ENCODE measurements around the gene MR1.

The MR1 gene

DNA sequence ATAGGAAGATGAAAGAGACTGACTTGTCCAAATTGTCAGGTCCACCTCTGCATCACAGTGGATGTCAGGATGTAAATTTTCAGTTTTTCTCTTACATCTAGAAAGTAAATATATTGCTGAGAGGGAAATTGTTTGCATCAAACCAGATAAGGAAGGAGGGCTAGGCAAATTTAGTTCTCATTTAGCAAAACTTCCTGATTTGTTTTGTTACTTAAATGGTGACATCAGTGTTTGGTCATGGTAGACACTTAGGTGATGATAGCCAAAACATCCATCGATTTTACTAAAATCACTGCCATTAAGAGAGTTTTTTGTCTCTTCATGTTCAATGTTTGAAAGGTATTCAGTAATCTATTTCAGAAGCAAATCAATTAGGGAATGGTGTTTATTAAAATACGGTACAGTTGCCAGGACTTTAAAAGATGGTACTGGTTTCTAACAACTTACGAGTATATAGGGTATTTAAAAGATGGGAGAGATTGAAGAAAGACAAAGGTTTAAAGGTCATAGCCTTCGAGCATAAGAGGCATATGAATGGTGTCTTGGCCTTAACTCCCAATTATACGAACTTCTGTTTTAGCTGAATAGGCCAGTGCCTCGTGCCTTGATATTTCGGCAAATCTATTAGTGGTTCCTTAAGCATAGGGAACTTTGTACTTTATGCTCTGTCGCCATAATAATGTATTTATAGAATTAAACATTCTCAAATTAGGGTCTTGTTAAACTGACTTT is 57.7 kb downstream of the MR1 start:
- DNase-seq (ENCODE audit: low read depth): no peak

DNA sequence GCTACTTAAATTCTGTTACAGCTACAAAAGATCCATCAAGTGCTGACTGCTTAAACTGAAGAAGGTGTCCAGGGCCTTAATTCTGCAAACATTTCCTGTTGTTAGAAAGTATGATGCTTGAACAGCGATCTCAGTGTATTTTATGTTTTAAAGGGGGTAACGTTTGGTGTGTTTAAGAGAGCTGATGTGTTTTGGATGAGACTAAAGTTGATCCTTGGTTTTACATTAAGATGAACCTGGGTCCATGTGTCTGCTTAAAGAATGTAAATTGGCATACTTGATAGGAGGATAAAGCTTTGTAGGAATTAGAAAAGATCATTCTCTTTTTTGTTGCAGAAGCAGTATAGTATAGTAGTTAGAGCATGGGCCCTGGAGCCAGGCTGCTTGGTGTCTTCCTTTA is 58.3 kb downstream of the MR1 start:
- DNase-seq (ENCODE audit: low read depth): no peak

DNA sequence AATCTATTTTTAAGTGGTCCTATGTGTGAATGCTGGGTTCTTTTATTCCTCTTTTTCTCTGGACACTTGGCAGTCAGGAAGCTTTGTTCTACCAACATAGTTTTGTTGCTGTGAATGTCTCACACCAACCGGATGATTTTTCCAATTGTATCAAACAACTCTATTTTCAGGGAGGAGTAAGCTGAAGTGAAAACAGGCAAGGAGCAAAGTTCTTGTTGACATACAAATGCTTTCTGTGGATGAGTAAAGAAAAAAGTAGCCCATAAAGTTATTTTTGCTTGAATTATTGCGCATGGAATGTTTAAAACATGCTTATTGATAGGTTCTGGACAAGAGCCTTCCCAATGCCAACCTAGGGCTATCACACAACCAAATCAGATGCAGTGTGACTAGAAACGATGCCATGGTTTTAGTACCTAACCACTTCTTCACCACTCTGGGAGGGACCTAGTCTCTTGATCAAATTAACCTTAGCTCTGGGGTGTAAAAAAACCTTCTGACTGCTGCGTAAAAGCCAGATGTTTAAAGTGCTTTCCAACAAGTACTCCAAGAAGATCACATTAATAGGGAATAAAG is 59.2 kb downstream of the MR1 start:
- no peak for DNase-seq (ENCODE audit: low read depth)

DNA sequence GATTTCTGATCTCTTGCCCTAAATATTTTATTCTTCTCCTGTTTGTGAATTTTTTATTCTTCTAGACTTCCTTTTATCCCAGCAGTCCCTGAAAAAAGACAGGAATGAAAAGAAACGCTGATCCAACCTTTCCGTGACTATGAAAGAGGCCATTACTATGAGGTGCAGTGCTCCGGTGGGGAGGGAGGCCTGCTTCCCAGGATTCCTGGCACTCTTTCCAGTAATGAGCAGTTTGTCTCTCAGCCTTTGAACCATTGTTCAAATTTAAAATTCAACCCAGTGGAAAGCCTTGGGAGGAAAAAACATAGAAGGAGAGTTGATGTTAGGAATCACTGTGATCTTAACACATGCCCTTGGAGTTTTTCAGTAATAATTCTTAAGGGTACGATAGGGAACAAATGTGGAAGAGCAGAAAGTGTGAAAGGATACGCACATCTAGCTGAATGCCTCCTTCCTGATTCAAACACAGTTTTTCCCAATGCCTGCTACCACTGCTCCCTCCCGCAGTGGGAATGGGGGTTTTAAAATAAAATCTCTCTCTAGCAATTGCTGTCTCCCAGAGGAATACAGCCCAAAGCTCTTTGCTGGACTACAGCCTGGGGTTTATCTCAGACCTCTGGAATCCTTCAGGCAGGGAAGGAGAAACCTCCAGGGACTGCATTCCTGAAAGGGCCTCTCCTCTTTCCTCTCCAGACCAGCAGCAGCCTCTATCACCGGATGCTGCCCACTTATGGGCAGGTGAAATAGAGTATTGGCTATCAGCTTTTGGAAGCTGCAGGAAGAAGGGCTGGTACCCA is 60.8 kb downstream of the MR1 start:
- DNase-seq (ENCODE audit: low read depth): no peak

DNA sequence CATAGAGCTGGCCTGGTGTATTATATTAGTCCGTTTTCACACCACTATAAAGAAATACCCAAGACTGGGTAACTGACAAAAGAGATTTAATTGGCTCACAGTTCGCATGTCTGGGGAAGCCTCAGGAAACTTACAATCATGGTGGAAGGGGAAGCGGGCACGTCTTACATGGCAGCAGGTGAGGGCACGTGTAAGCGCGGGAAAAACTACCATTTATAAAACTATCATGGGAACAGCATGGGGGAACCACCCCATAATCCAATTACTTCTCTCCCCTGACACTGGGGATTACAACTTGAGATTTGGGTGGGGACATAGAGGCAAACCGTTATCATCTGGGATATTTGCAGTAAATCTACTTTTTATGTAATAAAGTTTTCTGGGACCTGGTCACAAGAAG is 61.5 kb downstream of the MR1 start:
- no peak for DNase-seq (ENCODE audit: low read depth)

DNA sequence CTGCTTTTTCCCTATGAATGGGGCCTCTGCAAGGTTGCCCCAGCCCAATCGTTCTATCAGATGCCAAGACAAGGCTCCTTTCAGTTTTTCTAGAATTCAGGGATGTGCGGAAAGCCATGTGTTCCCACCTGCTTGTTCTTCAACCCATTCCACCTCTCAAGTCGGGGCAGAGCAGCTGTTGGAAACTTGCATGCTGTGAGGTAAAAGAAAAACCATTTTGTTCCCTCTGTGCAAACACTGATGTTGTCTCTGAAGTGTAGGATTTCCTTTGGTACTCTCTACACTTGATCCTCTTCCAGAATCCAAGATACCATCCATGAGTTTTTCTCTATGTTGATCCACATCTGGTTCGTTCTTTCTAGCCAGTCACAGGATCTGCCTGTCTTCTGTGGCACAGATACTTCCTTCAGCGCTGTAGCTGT is 62.0 kb downstream of the MR1 start:
- no peak for DNase-seq (ENCODE audit: low read depth)

DNA sequence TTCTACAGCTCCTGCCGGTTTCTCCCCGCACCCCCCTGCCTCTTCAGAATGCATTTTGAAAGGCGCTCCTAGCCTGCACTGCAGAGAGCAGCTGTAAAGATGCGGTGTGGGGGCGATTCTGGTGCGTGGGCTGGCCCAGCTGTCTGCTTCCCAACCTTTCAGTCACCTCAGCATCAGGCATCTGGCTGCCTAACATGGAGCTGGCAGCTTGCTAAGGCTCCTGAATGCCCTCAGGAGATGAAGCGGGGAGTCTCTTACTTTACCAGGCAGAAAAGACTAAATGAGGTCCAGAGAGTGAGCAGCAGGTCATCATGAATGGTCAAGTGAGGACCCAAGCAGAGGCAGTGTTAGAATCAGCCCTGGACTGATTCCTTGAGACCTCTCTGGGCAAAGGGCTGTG is 63.5 kb downstream of the MR1 start:
- no peak for DNase-seq (ENCODE audit: low read depth)

DNA sequence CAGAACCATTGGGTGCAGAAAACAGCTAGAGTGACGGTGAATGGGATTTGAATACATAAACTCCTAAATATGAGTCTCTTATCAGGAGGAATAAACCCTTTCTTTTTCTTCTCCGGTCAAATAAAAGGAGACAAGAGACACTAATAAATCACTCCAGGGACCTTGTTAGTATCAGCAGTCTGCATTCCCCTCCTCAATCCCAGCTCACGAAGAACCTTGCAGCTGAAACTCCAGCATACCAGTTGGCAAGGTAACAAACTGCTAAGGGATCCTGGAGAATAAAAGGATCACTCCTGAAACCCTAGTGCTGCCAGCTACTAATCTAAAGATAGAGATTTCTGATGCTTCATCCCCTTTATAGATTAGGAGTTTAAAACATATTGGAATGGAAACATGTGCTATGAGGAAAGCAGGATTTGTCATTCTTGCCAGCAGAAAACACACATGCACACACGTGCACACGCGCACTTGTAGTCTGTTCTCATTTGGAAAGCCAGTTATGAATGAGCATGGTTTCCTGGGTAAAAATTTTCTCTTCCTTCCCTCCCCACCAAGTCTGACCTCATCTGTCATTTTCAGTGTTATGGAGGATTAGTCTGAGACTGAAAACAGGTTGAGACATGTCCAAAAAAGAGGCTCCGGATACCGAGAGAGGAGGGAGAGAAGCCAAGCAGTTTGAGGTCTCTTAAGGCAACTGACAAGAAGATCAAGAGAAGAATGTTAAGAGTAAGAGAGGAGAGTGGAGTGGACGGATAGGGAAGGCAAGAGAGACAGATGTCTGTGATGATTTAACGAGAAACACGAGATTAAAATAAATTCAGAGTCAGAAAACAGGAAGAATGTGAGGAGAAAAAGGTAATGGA is 65.6 kb downstream of the MR1 start:
- no peak for DNase-seq (ENCODE audit: low read depth)

DNA sequence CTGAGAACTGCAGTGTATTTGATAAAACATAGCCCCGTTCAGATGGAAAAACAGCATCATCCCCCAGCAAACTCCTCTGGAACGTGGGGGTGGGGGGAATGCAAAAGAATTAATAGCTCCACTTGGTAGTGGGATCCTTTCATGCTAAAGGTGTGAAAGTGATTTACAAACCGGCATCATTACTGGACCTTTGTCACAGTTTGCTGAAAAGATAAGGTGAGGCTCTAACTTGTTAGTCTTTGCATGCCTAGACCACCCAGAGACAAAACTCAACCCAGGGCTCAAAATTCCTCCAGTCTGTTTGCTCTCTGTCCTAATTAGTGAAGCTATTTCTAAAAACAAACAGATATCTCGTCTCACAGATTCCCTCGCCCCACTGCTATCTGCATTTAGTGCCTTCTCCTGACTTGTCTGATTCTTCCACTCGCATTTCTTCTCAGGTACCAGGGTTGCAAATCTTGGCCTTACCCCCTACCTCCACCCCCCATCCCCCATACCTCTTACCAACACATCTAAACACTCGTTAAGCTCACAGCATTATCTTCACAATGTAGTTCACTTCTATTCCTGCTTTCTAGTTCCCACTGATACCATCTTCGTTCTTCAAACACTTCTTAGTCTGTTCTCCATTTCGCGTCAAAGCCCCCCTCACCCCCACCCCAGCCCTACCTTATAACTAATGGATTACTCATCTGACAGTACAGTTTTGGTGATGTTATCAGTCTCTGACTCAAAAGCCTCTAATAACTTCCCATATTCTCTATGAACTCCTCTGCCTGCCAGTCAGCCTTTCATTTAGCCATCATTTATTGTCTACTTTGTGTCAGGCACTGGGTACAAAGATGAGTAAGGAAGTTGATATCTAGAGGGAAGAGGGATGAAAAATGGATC is 66.5 kb downstream of the MR1 start:
- DNase-seq (ENCODE audit: low read depth): no peak

DNA sequence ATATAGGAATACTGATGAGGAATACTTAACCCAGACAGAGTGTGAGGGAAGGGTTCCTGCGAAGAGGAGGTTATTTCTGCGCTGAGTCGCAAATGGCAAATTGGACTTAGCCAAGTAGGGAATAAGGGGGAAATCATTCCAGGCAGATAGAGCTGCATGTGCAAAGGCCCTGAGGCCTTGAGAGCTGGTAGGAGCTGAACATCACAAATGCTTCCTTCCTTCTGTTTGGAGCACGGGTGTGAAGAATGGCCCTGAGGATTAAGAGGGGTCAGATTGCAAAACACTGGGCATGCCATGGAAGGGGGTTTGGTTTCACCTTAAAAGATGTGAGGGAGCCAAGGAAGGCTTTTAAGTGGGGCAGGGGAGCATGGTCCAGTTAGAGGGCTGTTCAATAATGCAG is 67.2 kb downstream of the MR1 start:
- DNase-seq (ENCODE audit: low read depth): no peak

DNA sequence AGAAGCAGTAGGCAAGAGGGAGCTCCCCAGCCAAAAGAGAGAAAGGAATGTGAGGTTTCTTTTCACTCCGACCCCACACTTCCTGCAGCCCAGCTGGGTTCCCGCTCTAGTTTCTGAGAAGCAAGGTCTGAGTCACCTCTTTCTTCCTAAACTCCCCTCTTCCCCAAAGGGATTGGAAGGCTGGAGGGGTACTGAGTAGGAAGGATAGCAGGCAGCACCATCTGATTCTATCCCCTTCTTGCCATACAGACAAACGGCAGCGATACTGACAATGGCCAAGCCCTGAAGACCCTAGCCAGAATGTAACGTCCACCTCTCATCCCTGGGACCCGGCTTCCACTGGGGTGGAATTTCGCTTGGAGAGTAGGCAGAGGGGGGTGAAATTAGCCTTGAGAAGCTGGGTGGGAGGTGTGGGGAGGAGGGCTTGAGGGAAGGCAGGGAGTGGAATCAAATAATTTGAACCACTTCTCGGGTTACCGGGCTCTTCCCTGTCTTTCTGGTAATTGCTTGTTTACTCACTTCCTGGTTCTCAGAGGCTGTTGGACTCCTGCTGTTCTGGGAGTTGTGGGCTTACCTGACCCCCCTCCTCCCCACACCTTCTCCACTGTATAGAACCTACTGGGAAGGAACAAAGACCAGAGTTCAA is 67.9 kb downstream of the MR1 start:
- no peak for DNase-seq (ENCODE audit: low read depth)

DNA sequence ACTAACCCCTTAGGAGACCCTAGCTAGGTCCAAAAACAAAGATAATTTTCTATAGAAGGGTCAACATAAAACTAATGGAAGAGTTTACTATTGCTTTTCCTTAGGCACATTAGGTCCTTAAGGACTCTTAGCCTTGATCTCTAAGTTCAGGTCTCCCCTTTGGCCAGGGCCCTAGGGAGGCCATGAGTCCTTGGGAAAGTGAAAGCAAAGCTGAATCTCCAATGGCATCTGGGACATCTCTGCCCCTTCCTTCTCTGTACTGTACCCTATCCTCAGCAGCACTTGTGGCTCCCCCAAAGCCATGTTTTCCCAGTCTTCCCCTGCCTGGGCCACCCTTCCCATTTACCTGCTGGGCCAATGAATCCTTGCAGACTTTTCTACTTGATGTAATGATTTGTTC is 69.1 kb downstream of the MR1 start:
- DNase-seq (ENCODE audit: low read depth): no peak

DNA sequence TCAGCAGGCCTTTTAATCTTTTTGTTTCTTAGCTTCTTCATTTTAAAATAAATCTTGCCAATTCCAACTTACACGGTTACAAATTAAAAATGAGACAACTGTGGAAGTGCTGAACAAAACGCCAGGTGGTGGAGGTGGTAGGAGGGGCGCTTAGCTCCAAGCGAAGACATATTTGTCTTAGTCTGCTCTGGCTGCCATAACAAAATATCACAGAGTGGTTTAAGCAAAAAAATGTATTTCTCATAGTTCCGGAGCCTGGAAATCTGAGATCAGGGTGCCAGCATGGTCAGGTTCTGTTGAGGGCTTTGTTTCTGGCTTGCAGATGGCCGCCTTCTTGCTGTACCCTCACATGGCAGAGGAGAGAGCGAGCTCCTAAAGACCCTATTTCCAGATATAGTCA is 69.6 kb downstream of the MR1 start:
- DNase-seq (ENCODE audit: low read depth): no peak

DNA sequence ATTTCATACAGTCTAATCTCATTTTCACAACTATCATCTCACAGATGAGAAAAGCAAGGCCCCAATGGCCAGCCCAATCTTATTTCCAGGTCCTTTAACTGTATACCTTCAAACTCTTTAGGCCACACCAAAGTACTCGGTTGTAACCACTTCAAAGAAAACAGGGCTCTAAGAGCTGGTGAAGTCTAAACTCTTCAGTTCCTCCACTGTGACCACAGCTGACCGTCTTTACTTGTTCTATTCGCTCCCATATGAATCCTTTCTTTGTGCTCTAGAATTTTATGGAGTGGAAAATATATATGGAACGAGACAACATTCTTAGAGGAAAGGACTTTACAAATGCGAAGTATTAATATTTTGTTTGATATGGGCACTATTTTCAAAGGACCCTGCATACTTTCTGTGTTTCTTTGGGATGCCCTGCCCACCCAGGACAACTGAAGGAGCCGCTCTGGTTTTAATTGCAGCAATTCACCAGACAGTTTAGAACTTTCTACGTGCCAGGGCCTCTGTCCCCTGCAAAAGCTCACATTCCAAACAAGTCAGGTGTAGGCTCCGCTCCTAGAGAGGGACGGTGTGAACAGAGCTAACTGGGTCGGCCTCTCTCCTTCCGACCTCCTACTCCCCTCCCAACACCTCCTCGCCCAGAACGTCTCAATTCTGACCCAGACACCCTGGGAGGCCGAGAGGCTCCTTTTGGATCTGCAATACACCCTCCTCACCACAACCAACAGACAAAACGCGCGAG is 70.4 kb downstream of the MR1 start:
- no peak for DNase-seq (ENCODE audit: low read depth)

DNA sequence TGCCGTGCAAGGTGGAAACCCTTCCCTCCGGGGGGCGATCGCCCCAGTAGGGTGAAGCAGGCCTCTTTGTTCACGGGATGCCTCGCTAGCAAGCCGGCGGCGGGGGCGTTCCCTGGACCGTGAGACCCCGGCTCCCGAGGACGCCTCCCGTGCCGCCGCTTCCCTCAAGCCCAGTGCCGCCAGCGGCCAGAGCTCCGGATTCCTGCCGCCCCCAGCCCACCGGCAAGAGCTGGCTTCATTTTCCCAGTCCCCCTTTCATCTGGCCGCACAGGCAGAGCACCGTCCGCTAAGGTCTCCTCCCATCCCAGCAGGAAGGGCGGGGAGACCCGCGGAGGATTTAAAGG is 71.0 kb downstream of the MR1 start:
- DNase-seq (ENCODE audit: low read depth): peak; percentile 31

DNA sequence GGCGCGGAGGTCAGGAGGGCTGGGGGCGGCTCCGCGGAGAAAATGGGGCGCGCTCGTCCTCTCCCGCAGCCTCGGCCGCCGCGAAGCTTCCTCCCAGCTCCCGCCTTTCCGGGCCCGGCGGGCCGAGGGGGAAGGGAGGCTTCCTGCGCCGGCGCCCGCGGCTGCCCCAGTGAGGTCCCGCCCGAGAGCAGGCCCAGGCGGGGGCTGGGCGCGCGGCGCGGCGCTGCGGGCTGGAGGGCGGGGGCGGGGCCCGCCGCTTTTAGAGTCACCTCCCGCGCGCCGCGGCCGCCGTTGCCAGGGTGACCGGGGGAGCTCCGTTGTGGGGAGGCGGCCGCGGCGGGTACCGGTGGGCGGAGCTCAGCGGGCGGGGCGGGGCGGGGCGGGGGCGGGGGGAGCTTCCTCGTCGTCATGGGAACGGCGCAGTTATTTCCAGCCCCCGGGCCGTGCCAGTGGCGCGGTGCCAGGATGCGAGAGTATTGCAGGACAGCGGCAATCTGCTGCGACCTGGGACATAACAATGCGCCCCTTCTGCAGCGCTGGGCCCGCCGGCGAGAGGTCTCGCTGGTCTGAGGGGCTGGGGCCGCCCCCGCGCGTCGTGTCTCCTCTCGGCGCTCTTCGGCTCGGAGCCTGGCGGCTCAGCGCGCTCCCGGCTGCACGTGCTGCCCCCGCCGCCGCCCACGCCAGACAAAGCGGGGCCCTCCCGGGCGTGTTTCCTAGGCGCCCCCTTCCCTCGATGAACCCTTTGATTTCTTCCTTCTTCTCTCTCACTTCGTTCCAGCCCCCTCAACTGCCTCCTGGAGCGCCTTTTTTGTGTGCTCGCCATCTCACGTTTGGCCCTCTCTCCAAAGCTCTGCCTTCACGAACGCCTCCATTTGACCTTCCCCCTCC is 71.6 kb downstream of the MR1 start:
- DNase-seq (ENCODE audit: low read depth): peak; percentile 92

DNA sequence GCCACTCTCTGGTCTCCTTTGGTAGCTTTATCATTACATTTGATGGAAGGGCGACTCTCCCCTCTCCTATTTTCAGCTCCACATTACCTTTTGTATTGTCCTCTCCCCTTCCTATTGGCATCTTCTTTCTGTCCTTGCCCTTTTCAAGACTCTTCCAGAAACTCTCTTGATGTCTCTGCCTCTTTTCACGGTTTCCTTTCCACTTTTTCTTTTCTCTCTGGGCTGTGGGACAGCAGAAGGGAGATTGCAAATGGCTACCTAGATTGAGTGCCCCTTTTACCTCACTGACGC is 72.2 kb downstream of the MR1 start:
- DNase-seq (ENCODE audit: low read depth): no peak

DNA sequence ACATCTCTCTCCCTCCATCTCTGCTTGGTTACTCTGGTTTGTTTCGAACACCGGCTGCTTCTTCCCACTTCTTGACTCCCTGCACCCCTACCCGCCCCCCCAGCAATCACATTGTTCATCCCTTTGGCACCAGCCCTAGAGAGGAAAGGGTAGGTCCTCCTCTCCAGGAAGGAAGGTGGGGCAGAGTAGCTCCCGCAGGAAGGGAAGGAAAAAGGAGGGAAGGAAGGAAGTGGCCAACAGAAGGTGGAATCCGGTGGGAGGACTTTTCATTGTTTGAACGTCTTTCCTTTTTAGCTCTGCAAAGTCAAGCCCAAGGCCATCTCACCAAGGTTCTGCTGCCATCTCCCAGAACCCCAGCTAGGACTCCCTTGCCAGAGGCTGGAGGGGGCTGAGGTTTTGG is 72.7 kb downstream of the MR1 start:
- no peak for DNase-seq (ENCODE audit: low read depth)

DNA sequence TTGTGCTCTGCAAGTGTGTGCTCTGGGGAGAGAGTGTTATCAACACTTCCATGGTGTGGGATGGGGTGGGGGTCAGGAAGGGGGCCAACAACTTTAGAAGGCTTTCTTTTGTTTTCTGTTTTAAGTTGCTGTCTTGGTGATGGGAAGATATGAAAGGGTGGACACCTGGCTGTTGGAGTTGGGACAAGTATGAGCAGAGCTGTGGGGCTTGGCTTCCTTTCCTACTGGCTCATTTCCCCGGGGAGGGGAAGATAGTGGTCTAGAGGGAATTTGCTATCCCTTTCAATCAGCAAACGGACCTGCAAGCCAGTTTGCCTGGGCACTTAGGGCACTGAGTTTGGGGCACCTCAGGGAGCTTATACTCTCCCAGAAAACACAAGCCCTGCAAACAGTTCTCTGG is 73.9 kb downstream of the MR1 start:
- DNase-seq (ENCODE audit: low read depth): no peak
